Measurements from ENCODE around the gene AKR7A2. TPM values are rescaled to one million over a fixed set of nuclear protein-coding genes. Genes with fewer than 3 reads are reported as not detected.

AKR7A2 gene
- 44.4 TPM for total RNA-seq

DNA sequence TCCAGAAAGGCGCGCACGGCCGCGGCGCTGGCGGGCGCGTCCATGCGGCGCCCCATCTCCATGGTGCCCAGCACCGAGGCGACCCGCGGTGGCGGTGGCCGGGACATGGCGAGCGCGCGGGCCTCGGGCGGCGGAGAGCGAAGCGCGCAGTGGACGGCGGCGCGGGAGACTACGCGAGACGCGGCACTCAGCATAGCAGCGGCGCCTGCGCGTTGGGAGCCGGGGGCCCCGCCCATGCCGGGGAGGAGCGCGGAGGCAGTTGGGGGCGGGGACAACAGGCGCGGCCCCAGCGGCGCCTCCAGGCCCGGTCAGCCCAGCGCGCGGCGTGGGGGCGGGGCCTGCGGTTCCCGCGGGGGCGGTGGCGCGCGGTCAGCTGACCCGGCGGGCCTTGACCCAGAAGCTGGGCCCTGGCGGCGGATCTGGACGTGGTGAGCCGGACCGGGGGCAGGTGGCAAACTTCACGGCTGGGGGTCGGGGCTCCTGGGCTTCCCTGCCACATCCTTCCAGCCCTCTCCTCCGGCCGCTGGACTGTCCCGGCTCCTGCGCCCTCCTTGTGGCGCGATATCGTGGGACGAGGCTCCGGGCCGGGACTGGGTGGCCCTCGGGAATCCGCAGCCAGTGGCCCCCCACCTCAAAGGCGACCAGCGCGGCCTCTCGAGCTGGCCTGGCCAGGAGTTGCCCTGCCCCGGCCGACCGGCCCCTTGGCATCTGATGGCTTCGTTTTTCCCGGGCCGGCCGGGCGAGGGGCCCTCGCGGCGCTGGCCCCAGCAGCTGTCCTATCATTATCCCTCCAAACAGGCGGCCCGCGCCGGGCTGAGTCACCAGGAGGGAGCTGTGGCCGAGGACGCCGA, at the start of gene AKR7A2, which contains the start of gene SLC66A1:
TSS of gene AKR7A2 (minus strand) at position 214 of the 851 bp plus-strand sequence. CDS start at position 194, 20 bp downstream.
TSS of gene SLC66A1 (plus strand) at position 396 of the 851 bp plus-strand sequence. CDS start 5,352 bp downstream, outside the sequence.
- H3K4me1 ChIP-seq (ENCODE audit: control insufficient read depth in 3 of 3, insufficient read depth in 3 of 3, low read length in 3 of 3) = peaks cover 26 to 42% (median 28%) of the 10 kb centered on the region in 3 donors
- H3K4me3 ChIP-seq (ENCODE audit: low read length in 3 of 3) = peak within 1 kb of the TSS; percentile 71 to 89 (median 80)
- H3K27ac ChIP-seq (ENCODE audit: low read depth, low read length) = peak within 1 kb of the TSS; percentile 90

DNA sequence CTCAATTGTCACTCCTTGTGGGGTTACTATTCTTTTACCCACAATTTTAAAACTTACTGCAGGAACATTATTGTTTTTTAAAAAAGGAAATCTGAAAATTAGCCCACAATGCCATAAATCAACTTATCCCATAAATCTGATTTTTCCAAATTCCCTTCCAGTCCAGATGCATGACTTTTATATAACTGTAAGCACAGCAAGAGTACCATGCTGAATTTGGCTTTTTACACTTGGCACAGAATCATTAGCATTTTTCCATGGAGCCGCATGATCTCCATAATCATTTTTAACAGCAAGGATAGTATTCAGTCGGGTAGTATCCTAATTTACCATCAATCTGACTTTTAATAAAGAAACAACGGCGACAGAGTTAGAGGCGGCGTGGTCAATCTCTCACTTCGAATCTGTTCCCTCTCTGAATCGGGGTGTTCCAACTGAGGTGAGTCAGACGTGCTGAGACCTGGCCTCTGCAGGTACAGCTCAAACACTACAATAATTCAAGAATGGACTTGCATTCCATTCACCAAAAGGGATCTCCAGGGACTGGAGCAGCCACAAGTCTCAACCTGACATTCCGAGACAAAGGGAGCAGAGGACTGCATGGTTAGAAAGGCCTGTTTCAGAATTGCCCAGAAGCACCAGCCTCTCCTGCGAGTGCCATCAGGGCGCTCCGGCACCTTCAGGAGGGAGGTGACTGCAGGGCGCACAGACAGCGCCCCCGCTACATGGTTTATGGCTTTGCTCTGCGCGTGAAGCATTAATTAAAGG, 49.1 kb upstream of the AKR7A2 start:
- peaks cover 19 to 34% (median 24%) of the 10 kb centered on the region in 3 donors for H3K4me1 ChIP-seq (ENCODE audit: control insufficient read depth in 3 of 3, insufficient read depth in 3 of 3, low read length in 3 of 3)
- H3K27me3 ChIP-seq (ENCODE audit: control insufficient read depth in 3 of 3, insufficient read depth in 3 of 3, low read length in 3 of 3) = no peaks in the 10 kb centered on the region
- no peak overlapping the region for H3K4me3 ChIP-seq (ENCODE audit: low read length in 3 of 3)
- no peak overlapping the region for H3K27ac ChIP-seq (ENCODE audit: low read depth, low read length)
- no peaks in the 10 kb centered on the region for H3K9me3 ChIP-seq (ENCODE audit: control insufficient read depth in 3 of 3, low read length in 3 of 3)
- H3K9ac ChIP-seq (ENCODE audit: low read depth in 1 of 3, low read length in 3 of 3) = no peak overlapping the region
- peaks cover 11 to 13% (median 12%) of the 10 kb centered on the region in 3 donors for H3K36me3 ChIP-seq (ENCODE audit: control insufficient read depth in 3 of 3, insufficient read depth in 3 of 3, low read length in 3 of 3)

More for the DNA sequence above, at the start of gene AKR7A2, which contains the start of gene SLC66A1:
- peaks cover 13 to 19% (median 15%) of the 10 kb centered on the region in 3 donors for H3K36me3 ChIP-seq (ENCODE audit: control insufficient read depth in 3 of 3, insufficient read depth in 3 of 3, low read length in 3 of 3)
- peak within 1 kb of the TSS; percentile 87 to 93 (median 88) for H3K9ac ChIP-seq (ENCODE audit: low read depth in 1 of 3, low read length in 3 of 3)
- no peaks in the 10 kb centered on the region for H3K27me3 ChIP-seq (ENCODE audit: control insufficient read depth in 3 of 3, insufficient read depth in 3 of 3, low read length in 3 of 3)
- H3K9me3 ChIP-seq (ENCODE audit: control insufficient read depth in 3 of 3, low read length in 3 of 3) = no peaks in the 10 kb centered on the region

DNA sequence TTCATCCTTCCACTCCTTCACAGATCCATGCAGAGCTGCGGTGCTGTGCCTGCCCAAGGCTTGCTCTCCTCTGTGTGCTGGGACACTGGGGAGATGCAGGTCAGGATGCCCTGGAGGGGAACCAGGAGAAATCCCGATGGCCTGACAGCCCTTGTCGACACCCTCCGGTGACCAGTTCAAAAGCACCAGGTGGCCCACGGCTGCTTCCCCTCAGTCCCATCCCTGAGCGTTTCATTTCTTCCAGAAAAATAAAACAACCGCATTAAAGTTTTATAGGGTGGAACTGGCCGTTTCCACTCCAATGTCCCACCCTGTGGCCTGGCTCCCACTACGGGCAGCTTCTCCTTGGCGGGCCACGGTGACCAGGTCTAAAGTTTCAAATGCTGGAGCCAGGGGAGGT, 48.5 kb upstream of the AKR7A2 start:
- peaks cover 17 to 19% (median 18%) of the 10 kb centered on the region in 3 donors for H3K36me3 ChIP-seq (ENCODE audit: control insufficient read depth in 3 of 3, insufficient read depth in 3 of 3, low read length in 3 of 3)
- H3K4me3 ChIP-seq (ENCODE audit: low read length in 3 of 3) = no peak overlapping the region
- peaks cover 19 to 34% (median 24%) of the 10 kb centered on the region in 3 donors for H3K4me1 ChIP-seq (ENCODE audit: control insufficient read depth in 3 of 3, insufficient read depth in 3 of 3, low read length in 3 of 3)
- H3K27me3 ChIP-seq (ENCODE audit: control insufficient read depth in 3 of 3, insufficient read depth in 3 of 3, low read length in 3 of 3) = no peaks in the 10 kb centered on the region
- no peak overlapping the region for H3K27ac ChIP-seq (ENCODE audit: low read depth, low read length)
- no peaks in the 10 kb centered on the region for H3K9me3 ChIP-seq (ENCODE audit: control insufficient read depth in 3 of 3, low read length in 3 of 3)
- peak overlapping the region in 1 of 3 donors; percentile 35 for H3K9ac ChIP-seq (ENCODE audit: low read depth in 1 of 3, low read length in 3 of 3)

DNA sequence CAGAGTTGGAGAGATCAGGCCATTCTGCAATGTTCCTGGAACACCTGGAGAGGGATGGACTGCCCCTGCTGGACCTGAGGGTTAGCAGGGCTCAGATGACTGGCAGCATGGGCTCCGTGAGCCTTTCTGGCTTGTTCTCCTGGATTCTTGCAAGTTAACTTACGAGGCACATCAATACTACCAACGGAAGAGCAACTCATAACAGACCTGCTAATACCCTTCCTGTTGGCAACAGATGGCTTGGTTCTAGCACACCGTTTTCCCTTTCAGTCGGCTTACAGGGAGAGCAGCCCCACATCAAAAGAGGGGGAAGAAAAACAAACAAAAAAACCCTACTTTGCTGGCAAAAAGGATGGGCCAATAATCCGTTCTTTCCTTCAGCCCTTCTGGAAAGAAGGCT, 48.1 kb upstream of the AKR7A2 start:
- Histone ChIP-seq H3K27me3 (ENCODE audit: control insufficient read depth in 3 of 3, insufficient read depth in 3 of 3, low read length in 3 of 3) (no peaks in the 10 kb centered on the region), H3K9me3 (ENCODE audit: control insufficient read depth in 3 of 3, low read length in 3 of 3) (no peaks in the 10 kb centered on the region), H3K4me3 (ENCODE audit: low read length in 3 of 3) (no peak overlapping the region), H3K27ac (ENCODE audit: low read depth, low read length) (no peak overlapping the region), H3K4me1 (ENCODE audit: control insufficient read depth in 3 of 3, insufficient read depth in 3 of 3, low read length in 3 of 3) (peaks cover 19 to 34% (median 24%) of the 10 kb centered on the region in 3 donors), H3K36me3 (ENCODE audit: control insufficient read depth in 3 of 3, insufficient read depth in 3 of 3, low read length in 3 of 3) (peaks cover 17 to 21% (median 20%) of the 10 kb centered on the region in 3 donors), H3K9ac (ENCODE audit: low read depth in 1 of 3, low read length in 3 of 3) (peak overlapping the region in 1 of 3 donors; percentile 35)

DNA sequence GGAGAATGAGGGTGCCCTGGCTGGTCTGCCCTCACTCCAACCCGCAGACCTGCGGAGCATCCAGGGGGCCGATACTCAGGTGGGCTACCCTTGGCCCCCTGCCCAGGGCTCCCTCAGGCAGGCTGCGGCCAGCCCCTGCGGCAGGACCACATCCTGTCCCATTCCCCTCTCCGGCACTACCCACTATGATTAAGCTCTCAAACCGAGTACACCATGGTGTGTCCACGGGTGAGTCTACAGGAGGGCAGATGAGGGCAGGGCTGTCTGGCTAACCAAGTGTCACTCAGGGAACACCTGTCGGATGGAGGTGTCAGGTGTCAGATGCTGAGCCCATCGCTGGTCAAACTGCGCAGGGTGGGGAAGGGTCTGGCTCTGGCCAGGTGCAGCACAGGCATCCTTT, 47.4 kb upstream of the AKR7A2 start:
- H3K4me3 ChIP-seq (ENCODE audit: low read length in 3 of 3) = no peak overlapping the region
- peaks cover 19 to 33% (median 24%) of the 10 kb centered on the region in 3 donors for H3K4me1 ChIP-seq (ENCODE audit: control insufficient read depth in 3 of 3, insufficient read depth in 3 of 3, low read length in 3 of 3)
- no peak overlapping the region for H3K9ac ChIP-seq (ENCODE audit: low read depth in 1 of 3, low read length in 3 of 3)
- no peaks in the 10 kb centered on the region for H3K9me3 ChIP-seq (ENCODE audit: control insufficient read depth in 3 of 3, low read length in 3 of 3)
- peaks cover 24 to 27% (median 26%) of the 10 kb centered on the region in 3 donors for H3K36me3 ChIP-seq (ENCODE audit: control insufficient read depth in 3 of 3, insufficient read depth in 3 of 3, low read length in 3 of 3)
- H3K27me3 ChIP-seq (ENCODE audit: control insufficient read depth in 3 of 3, insufficient read depth in 3 of 3, low read length in 3 of 3) = no peaks in the 10 kb centered on the region
- H3K27ac ChIP-seq (ENCODE audit: low read depth, low read length) = no peak overlapping the region

DNA sequence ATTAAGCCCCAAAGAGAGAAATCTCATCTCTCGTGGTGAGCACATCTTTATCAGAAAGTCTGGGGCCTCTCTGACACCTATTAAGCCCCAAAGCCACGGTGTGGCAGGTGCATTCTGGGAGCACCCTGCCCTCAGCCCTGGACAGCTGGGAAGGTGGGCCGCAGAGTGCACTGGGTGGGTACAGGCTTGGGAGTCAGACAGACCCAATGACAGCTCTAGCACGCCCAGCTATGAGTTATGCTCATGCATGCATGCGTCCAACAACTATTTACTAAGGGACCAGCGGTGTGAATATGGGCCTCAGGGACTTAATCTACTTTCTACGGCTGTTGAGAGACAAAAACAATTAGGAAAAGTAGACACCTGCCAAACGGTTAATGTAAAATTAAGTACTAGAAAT, 46.8 kb upstream of the AKR7A2 start:
- Histone ChIP-seq H3K27ac (ENCODE audit: low read depth, low read length) (no peak overlapping the region), H3K9me3 (ENCODE audit: control insufficient read depth in 3 of 3, low read length in 3 of 3) (no peaks in the 10 kb centered on the region), H3K36me3 (ENCODE audit: control insufficient read depth in 3 of 3, insufficient read depth in 3 of 3, low read length in 3 of 3) (peaks cover 28 to 34% (median 32%) of the 10 kb centered on the region in 3 donors), H3K27me3 (ENCODE audit: control insufficient read depth in 3 of 3, insufficient read depth in 3 of 3, low read length in 3 of 3) (no peaks in the 10 kb centered on the region), H3K4me3 (ENCODE audit: low read length in 3 of 3) (no peak overlapping the region), H3K9ac (ENCODE audit: low read depth in 1 of 3, low read length in 3 of 3) (no peak overlapping the region), H3K4me1 (ENCODE audit: control insufficient read depth in 3 of 3, insufficient read depth in 3 of 3, low read length in 3 of 3) (peaks cover 13 to 26% (median 19%) of the 10 kb centered on the region in 3 donors)

DNA sequence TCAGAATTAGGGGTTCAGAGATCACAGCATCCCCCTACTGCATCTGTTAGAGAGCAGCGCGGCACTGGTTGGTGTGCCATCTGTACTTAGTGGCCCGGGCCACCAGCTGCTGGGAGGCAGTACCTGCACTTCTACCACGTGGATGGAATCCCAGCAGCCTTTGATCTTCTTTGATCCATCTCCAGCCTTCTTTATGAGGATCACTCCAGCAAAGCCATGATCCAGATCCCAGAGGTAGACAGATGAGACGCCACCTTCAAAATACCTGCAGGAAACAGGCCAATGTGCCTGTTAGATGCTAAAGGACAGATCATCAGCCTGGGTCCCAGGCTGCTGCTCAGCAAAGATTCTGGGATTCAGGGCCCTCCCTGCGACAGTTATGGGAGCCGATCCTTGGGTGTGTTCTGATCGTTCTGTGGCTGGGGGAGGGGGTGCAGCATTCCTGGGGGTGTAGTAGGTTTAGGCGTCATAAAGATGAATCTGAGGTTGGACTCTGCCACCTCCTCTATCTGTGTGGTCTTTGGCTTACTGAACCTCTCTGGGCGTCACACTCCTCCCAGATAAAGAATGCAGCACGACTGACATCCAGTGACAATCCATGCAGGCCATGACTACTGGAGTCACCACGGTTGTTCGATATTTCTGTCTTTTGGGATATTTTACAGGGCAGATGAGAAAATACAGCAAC, 45.5 kb upstream of the AKR7A2 start:
- H3K9me3 ChIP-seq (ENCODE audit: control insufficient read depth in 3 of 3, low read length in 3 of 3) = no peaks in the 10 kb centered on the region
- H3K36me3 ChIP-seq (ENCODE audit: control insufficient read depth in 3 of 3, insufficient read depth in 3 of 3, low read length in 3 of 3) = peaks cover 37 to 46% (median 39%) of the 10 kb centered on the region in 3 donors
- peaks cover 13 to 21% (median 18%) of the 10 kb centered on the region in 3 donors for H3K4me1 ChIP-seq (ENCODE audit: control insufficient read depth in 3 of 3, insufficient read depth in 3 of 3, low read length in 3 of 3)
- H3K27me3 ChIP-seq (ENCODE audit: control insufficient read depth in 3 of 3, insufficient read depth in 3 of 3, low read length in 3 of 3) = no peaks in the 10 kb centered on the region
- no peak overlapping the region for H3K9ac ChIP-seq (ENCODE audit: low read depth in 1 of 3, low read length in 3 of 3)
- H3K4me3 ChIP-seq (ENCODE audit: low read length in 3 of 3) = no peak overlapping the region
- no peak overlapping the region for H3K27ac ChIP-seq (ENCODE audit: low read depth, low read length)

DNA sequence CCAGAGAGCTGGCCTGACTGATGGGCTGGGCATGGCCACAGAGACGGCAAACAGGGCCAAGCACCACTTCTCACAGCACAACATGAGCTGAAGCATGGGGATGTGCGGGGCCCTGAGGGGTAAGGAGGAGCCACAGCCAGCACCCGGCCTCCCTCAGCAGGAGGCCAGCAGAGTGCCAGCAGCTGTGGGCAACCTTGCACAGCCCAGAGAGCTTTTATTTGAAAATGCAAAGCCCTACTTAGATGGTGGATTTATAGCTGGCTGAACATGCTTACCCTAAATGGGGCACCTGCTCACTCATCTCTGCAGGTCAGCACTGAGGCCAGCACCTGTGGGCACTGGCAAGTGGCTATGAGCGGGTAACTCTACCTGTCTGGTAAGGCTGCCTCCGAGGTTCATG, 44.3 kb upstream of the AKR7A2 start:
- peaks cover 13 to 20% (median 19%) of the 10 kb centered on the region in 3 donors for H3K4me1 ChIP-seq (ENCODE audit: control insufficient read depth in 3 of 3, insufficient read depth in 3 of 3, low read length in 3 of 3)
- H3K9ac ChIP-seq (ENCODE audit: low read depth in 1 of 3, low read length in 3 of 3) = no peak overlapping the region
- H3K27me3 ChIP-seq (ENCODE audit: control insufficient read depth in 3 of 3, insufficient read depth in 3 of 3, low read length in 3 of 3) = no peaks in the 10 kb centered on the region
- H3K9me3 ChIP-seq (ENCODE audit: control insufficient read depth in 3 of 3, low read length in 3 of 3) = no peaks in the 10 kb centered on the region
- H3K27ac ChIP-seq (ENCODE audit: low read depth, low read length) = no peak overlapping the region
- H3K36me3 ChIP-seq (ENCODE audit: control insufficient read depth in 3 of 3, insufficient read depth in 3 of 3, low read length in 3 of 3) = peaks cover 39 to 51% (median 43%) of the 10 kb centered on the region in 3 donors
- no peak overlapping the region for H3K4me3 ChIP-seq (ENCODE audit: low read length in 3 of 3)

DNA sequence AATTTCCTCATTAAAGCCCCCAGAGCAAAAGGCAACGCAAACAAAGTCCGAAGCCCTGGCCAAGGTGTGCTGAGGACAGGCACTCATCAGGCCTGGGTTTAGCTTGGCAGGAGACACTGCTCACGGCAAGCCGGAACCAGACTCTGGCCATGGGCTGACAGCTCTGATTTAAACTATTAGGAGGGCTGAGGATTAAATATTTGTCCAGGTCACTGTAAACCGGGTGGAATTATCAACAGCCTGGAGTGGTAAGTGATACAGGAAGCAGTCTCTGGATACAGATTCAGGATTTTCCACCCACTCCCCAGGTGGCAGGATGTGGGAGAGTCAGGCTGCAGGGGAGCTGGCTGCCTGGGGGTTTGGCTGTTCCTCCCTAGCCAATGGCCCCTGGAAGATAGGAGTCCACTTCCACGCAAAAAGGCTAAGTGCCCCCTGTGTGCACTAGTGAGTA, 42.6 kb upstream of the AKR7A2 start:
- no peak overlapping the region for H3K27ac ChIP-seq (ENCODE audit: low read depth, low read length)

More for the DNA sequence above, 42.6 kb upstream of the AKR7A2 start:
- no peaks in the 10 kb centered on the region for H3K27me3 ChIP-seq (ENCODE audit: control insufficient read depth in 3 of 3, insufficient read depth in 3 of 3, low read length in 3 of 3)
- no peaks in the 10 kb centered on the region for H3K9me3 ChIP-seq (ENCODE audit: control insufficient read depth in 3 of 3, low read length in 3 of 3)
- H3K4me1 ChIP-seq (ENCODE audit: control insufficient read depth in 3 of 3, insufficient read depth in 3 of 3, low read length in 3 of 3) = peaks cover 4 to 5% (median 4%) of the 10 kb centered on the region in 3 donors
- no peak overlapping the region for H3K4me3 ChIP-seq (ENCODE audit: low read length in 3 of 3)
- peaks cover 42 to 60% (median 43%) of the 10 kb centered on the region in 3 donors for H3K36me3 ChIP-seq (ENCODE audit: control insufficient read depth in 3 of 3, insufficient read depth in 3 of 3, low read length in 3 of 3)
- no peak overlapping the region for H3K9ac ChIP-seq (ENCODE audit: low read depth in 1 of 3, low read length in 3 of 3)
